ENCODE data around the gene SOCS1.

GRCh38 chr16:11253009-11253994 is 2.7 kb downstream of the SOCS1 start:
- TF ChIP-seq, protein P1, sequence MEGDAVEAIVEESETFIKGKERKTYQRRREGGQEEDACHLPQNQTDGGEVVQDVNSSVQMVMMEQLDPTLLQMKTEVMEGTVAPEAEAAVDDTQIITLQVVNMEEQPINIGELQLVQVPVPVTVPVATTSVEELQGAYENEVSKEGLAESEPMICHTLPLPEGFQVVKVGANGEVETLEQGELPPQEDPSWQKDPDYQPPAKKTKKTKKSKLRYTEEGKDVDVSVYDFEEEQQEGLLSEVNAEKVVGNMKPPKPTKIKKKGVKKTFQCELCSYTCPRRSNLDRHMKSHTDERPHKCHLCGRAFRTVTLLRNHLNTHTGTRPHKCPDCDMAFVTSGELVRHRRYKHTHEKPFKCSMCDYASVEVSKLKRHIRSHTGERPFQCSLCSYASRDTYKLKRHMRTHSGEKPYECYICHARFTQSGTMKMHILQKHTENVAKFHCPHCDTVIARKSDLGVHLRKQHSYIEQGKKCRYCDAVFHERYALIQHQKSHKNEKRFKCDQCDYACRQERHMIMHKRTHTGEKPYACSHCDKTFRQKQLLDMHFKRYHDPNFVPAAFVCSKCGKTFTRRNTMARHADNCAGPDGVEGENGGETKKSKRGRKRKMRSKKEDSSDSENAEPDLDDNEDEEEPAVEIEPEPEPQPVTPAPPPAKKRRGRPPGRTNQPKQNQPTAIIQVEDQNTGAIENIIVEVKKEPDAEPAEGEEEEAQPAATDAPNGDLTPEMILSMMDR (conservative IDR thresholded peaks at IDR 0.05; ENCODE audit: low read depth, low read length), result no peak
- TF ChIP-seq EZH2 (IDR thresholded peaks at IDR 0.05; ENCODE audit: borderline replicate concordance, low read depth, low read length, poor library complexity, severe bottlenecking), result no peak

Data from A673 (cell line).